ENCODE results near the gene SELE.

DNA sequence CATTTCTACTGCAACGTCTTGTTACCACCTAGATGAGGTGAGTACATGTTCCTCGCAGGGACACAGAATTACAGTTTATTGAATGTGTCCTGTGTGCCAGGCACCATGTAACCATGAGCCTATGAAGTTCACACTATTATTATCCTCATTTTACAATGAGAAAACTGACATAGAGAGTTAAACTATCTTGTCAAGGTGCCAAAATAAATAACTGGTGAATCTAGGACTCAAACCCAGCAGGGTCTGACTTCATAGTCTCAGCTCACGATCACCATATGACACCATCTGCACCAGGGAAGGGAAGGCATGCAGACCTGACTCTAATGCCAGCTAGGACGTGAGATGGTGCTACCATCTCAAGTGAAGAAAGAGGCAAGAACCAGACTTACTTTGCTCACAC, 2.4 kb downstream of the SELE start:
- TF ChIP-seq, protein P1, sequence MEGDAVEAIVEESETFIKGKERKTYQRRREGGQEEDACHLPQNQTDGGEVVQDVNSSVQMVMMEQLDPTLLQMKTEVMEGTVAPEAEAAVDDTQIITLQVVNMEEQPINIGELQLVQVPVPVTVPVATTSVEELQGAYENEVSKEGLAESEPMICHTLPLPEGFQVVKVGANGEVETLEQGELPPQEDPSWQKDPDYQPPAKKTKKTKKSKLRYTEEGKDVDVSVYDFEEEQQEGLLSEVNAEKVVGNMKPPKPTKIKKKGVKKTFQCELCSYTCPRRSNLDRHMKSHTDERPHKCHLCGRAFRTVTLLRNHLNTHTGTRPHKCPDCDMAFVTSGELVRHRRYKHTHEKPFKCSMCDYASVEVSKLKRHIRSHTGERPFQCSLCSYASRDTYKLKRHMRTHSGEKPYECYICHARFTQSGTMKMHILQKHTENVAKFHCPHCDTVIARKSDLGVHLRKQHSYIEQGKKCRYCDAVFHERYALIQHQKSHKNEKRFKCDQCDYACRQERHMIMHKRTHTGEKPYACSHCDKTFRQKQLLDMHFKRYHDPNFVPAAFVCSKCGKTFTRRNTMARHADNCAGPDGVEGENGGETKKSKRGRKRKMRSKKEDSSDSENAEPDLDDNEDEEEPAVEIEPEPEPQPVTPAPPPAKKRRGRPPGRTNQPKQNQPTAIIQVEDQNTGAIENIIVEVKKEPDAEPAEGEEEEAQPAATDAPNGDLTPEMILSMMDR (IDR thresholded peaks at IDR 0.05) = no peak
- TF ChIP-seq POLR2A (IDR thresholded peaks at IDR 0.05) = no peak
- TF ChIP-seq EP300 (IDR thresholded peaks at IDR 0.05) = no peak

All from ovary (tissue), 3 donors.